Activated T-cell treated with anti-CD3 and anti-CD28 coated beads, Interleukin-2, amount 50 U/mL, for 72 hours (primary cell): ENCODE measurements around the gene APPL1. TPM values are rescaled to one million over a fixed set of nuclear protein-coding genes. Genes with fewer than 3 reads are reported as not detected.

Experiments
- ATAC-seq, 2 donors: fragments of 150-1000 bp; cut with Tn5 transposase; replicated peaks in 1 of 2; 2 replicates each; pipeline ENCODE4 v1.10.0; 2021; ENCODE audit warnings: moderate library complexity in 2 of 2, mild to moderate bottlenecking in 1 of 2
- DNase-seq, 2 donors: peaks; one replicate each; pipeline ENCODE4 v3.0.0; 2021 to 2022; ENCODE audit warnings: mixed read lengths in 1 of 2
- H3K27ac Mint-ChIP-seq: one replicate; pipeline ENCODE4 v1.8.0; 2022; ENCODE audit warnings: mild to moderate bottlenecking, moderate library complexity, mixed read lengths
- H3K27me3 Mint-ChIP-seq: one replicate; pipeline ENCODE4 v1.8.0; 2022; ENCODE audit warnings: low read depth, mixed read lengths
- H3K36me3 Mint-ChIP-seq, 2 donors: one replicate each; pipeline ENCODE4 v1.8.0; 2022; ENCODE audit warnings: mixed read lengths in 2 of 2, mild to moderate bottlenecking in 1 of 2; ENCODE audit not compliant: insufficient read depth in 2 of 2
- H3K4me1 Mint-ChIP-seq: one replicate; pipeline ENCODE4 v1.8.0; 2022; ENCODE audit warnings: low read depth, mixed read lengths
- H3K4me3 Mint-ChIP-seq, 2 donors: one replicate each; pipeline ENCODE4 v1.8.0; 2022; ENCODE audit warnings: mild to moderate bottlenecking in 2 of 2, mixed read lengths in 2 of 2, moderate library complexity in 2 of 2
- H3K9me3 Mint-ChIP-seq, 2 donors: one replicate each; pipeline ENCODE4 v1.8.0; 2022; ENCODE audit warnings: mixed read lengths in 2 of 2
- total RNA-seq, 2 donors: library from RNA; stranded (reverse); gene quantifications; one replicate each; pipeline ENCODE4 v1.2.3, GENCODE V29; 2022

Gene APPL1, protein sequence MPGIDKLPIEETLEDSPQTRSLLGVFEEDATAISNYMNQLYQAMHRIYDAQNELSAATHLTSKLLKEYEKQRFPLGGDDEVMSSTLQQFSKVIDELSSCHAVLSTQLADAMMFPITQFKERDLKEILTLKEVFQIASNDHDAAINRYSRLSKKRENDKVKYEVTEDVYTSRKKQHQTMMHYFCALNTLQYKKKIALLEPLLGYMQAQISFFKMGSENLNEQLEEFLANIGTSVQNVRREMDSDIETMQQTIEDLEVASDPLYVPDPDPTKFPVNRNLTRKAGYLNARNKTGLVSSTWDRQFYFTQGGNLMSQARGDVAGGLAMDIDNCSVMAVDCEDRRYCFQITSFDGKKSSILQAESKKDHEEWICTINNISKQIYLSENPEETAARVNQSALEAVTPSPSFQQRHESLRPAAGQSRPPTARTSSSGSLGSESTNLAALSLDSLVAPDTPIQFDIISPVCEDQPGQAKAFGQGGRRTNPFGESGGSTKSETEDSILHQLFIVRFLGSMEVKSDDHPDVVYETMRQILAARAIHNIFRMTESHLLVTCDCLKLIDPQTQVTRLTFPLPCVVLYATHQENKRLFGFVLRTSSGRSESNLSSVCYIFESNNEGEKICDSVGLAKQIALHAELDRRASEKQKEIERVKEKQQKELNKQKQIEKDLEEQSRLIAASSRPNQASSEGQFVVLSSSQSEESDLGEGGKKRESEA
- 10 to 100 TPM; 28.0 to 37.4 TPM for total RNA-seq

DNA sequence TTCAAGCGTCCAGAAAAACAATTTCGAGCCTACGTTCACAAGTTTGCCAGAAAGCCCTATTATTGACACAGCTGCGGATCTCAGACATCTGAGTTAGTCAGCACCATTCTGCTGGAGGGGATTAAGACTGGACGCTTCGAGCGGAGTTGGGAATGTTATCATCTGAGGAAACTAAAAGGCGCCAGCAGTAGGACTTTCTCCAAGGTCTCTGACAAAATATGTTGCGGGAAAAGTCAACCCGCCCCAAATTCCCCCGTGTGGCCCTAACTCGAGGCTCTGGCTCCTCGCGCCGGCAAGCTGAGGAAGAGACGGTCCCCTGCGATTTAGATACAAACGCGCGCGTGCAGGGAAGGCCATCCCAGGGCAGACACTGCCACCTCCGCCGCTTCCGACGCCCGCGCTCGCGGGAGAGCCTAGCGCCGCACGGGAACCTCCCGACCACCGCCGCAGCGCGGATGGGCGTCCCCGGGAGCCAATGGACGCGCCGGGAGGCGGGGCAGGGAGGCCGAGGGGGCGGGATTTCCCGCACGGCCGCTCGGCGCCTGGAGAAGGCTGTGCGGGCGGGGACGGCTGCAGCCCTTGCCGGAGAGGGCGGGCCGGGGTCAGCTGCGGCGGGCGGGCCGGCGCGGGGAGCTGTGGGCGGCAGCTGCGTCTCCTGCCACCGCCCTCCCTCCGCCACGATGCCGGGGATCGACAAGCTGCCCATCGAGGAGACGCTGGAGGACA is at the start of gene APPL1:
APPL1 (plus strand) TSS at position 526 of the 726 bp plus-strand sequence; CDS start at position 681, 155 bp downstream.
- Mint-ChIP-seq H3K4me1 (peaks cover 27% of the 10 kb centered on the region), H3K9me3 (no peaks in the 10 kb centered on the region), H3K27ac (peak within 1 kb of the TSS; percentile 95), H3K4me3 (peak within 1 kb of the TSS; percentile 90 to 94), H3K36me3 (no peaks in the 10 kb centered on the region), H3K27me3 (no peaks in the 10 kb centered on the region)
- ATAC-seq (peak; percentile 92 to 94), DNase-seq (peak; percentile 95 to 96)

DNA sequence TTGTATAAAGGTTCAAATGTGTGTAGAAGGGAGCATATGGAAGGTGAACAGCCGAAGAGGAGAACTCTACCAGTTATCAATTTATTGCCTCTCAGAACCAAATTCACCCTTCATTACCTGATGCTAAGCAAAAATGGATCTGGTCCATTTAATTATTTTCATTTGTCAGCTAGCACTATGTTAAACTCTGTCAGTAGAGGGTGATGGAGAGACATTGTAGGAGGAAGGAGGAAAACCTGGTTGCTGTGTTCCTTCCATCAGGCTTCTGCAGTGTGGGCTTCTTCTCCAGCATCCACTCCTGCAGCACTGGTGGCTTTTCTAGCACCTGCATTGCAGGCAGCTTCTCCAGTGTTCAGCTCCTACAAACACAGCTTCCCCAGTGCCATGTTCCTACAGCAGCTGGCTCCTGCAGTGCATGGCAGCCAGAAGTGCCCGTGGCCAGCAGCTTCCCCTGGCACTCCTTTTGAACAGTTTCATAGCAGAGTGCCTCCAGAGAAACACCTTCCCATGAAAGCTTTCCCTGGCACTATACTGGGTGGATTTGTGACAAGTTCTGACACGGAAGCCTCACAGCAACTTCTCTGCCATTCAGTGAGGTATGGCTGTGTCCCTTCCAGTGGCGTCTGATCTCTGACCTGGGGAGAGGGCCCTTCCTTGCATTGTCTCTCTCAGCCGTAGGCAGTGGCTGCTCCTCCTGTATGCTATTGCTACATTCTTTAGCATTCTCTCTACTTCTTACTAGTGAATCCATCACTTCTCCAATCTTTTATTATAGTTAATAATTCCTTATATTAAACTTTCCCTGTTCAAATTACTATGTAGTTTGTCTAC is 47.7 kb upstream of the APPL1 start:
- DNase-seq (no peak), ATAC-seq (no peak)
- Mint-ChIP-seq H3K27ac (no peak overlapping the region), H3K36me3 (no peaks in the 10 kb centered on the region), H3K4me1 (no peaks in the 10 kb centered on the region), H3K4me3 (no peak overlapping the region), H3K9me3 (no peaks in the 10 kb centered on the region), H3K27me3 (peaks cover 23% of the 10 kb centered on the region)

DNA sequence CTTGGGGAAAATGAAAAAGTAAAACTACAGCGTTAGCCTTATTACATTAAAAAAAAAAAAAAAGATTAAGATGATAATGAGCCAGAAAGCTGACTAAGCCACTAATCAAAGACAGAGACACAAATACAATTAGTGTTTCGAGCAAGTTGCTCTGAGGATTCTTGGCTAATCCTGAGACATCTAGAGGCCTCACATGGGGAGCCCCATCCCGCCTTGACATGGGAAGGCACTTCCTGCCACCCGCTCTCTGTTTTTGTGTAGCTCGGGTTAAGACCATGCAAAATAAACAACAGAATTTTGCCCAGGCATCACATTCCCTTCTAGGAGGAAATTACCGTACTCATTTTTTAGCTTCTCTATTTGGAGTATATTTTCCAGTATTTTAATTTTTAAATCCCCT is 43.0 kb upstream of the APPL1 start:
- H3K9me3 Mint-ChIP-seq = no peaks in the 10 kb centered on the region
- peaks cover 10% of the 10 kb centered on the region for H3K27me3 Mint-ChIP-seq
- no peak overlapping the region for H3K27ac Mint-ChIP-seq
- H3K4me3 Mint-ChIP-seq = no peak overlapping the region
- no peak for DNase-seq
- no peaks in the 10 kb centered on the region for H3K36me3 Mint-ChIP-seq
- H3K4me1 Mint-ChIP-seq = no peaks in the 10 kb centered on the region
- no peak for ATAC-seq

DNA sequence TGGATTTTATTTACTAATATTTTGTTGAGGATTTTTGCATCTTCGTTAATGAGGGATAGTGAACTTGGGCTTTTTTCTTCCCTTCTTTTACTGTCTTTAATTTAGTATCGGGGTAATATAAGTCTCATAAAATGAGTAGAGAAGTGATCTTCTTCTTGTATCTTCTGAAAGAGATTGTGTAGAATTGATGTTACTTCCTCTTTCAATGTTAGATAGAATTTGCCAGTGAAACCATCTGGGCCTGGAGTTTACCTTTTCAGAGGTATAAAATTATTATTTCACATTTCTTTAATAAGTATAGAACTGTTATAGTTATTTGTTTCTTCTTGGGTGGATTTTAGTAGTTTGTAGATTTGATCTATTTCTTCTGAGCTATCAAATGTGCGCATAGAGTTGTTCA is 35.5 kb upstream of the APPL1 start:
- no peak overlapping the region for H3K4me3 Mint-ChIP-seq
- H3K4me1 Mint-ChIP-seq = no peaks in the 10 kb centered on the region

DNA sequence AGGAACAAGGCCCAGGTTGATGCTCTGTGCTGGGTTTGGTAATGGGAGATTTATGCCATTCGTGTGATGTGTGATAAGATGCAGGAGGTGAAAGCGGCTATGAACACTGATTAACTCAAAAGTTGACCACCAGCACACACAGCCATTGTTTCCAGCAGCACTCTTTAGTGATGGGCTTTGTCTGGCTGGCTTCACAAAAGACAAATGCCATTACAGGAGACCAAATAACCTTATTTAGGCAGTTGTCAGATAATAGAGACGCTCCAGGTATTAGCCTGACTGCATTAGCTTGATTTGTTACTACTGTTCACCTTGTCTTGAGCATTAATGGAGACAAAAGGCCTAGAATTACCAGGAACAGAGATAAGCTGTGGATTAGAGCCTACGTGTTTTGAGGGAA is 32.9 kb upstream of the APPL1 start:
- no peaks in the 10 kb centered on the region for H3K4me1 Mint-ChIP-seq
- DNase-seq (no peak), ATAC-seq (no peak)
- peaks cover 7% of the 10 kb centered on the region for H3K27me3 Mint-ChIP-seq
- no peak overlapping the region for H3K4me3 Mint-ChIP-seq
- H3K9me3 Mint-ChIP-seq = no peaks in the 10 kb centered on the region
- H3K27ac Mint-ChIP-seq = no peak overlapping the region
- no peaks in the 10 kb centered on the region for H3K36me3 Mint-ChIP-seq

More for the DNA sequence above, 35.5 kb upstream of the APPL1 start:
- H3K36me3 Mint-ChIP-seq = no peaks in the 10 kb centered on the region
- DNase-seq (no peak), ATAC-seq (no peak)
- no peaks in the 10 kb centered on the region for H3K9me3 Mint-ChIP-seq
- H3K27me3 Mint-ChIP-seq = no peaks in the 10 kb centered on the region
- H3K27ac Mint-ChIP-seq = no peak overlapping the region

DNA sequence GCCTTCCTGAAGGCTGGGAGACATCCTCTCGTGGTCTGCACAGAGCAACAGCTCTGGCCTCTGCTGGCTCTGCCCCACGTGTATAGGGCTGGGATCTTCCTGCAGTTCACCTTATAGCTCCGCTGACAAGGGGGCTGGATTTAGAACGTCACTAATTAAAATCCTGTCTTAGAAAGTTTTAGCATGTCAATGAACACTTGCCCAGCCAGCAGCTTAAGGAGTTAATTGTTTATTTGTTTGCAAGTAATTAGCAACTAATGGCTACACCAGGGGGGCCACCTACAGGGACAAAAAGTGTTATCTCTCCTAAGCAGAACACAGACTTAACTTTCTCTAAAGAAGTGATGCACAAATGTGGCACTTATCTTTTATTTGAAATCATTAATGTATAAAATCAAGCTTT is 27.6 kb upstream of the APPL1 start, which contains the start of gene HESX1:
HESX1 (minus strand) TSS at position 84 of the 403 bp plus-strand sequence; CDS start at position 24, 60 bp downstream.
- H3K4me3 Mint-ChIP-seq = no peak within 1 kb of the TSS
- H3K27ac Mint-ChIP-seq = no peak within 1 kb of the TSS
- H3K27me3 Mint-ChIP-seq = peaks cover 7% of the 10 kb centered on the region
- ATAC-seq (no peak), DNase-seq (no peak)
- no peaks in the 10 kb centered on the region for H3K4me1 Mint-ChIP-seq
- no peaks in the 10 kb centered on the region for H3K9me3 Mint-ChIP-seq
- H3K36me3 Mint-ChIP-seq = no peaks in the 10 kb centered on the region

DNA sequence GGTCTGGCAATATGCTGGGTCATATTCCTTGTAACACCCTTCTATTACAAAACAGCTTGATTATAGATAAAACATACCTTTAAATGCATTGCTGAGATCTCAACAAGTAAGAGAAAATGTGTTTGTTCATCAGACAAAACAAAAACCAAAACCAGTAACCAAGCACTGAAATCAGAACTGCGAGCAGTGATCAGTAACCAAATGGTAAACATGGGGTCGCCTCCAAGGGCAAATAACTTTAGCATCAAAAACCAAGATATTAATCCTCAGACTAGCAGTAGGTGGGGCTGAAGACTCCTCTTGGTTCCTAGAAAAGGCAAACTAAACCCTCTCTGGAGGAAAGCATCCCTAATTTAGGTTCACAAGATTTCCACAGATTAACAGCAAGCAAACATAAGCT is 21.1 kb upstream of the APPL1 start:
- Mint-ChIP-seq H3K4me1 (no peaks in the 10 kb centered on the region), H3K9me3 (no peaks in the 10 kb centered on the region), H3K4me3 (no peak overlapping the region), H3K36me3 (no peaks in the 10 kb centered on the region), H3K27me3 (no peaks in the 10 kb centered on the region), H3K27ac (no peak overlapping the region)
- ATAC-seq (no peak), DNase-seq (no peak)

DNA sequence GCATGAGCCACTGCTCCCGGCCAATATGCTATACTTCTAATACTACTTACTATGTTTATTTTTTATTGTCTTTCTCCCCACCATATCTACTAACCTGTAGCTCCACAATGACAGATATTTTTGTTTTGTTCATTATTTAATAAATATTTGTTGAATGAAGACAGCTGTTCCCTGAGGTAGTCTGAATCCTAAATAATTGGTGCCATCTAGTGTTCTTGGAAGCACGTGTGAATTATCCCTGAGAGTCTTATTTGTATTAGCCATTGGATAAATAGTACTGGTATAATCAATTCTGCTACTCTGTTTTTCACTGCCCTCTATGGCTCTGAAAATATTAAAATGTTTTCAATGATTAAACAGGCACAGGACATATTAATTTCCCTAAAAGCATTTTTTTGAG is 5.6 kb upstream of the APPL1 start:
- Mint-ChIP-seq H3K27me3 (no peaks in the 10 kb centered on the region), H3K36me3 (no peaks in the 10 kb centered on the region), H3K4me1 (peaks cover 2% of the 10 kb centered on the region), H3K4me3 (no peak overlapping the region), H3K27ac (no peak overlapping the region), H3K9me3 (peaks cover 0 to 2% of the 10 kb centered on the region in 2 donors)
- DNase-seq (no peak), ATAC-seq (no peak)

DNA sequence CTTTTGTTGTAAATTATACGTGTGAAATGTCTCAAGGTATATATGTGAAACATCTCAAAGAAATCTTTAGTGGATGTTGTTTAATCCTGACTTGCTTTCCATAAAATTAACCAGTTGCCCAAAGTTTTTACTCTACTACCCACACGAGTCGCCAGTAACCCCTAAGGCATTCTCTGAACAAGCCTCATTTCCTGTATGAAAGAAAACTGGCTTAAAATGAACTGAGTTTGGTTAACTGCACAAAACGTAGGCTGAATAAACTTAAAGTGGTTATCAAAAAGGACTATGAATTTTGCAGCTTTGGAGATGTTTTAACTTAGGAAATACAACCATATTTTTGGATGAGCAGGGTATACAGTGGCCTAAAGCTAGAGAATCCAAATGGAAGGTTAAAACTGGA is 2.7 kb upstream of the APPL1 start:
- no peaks in the 10 kb centered on the region for H3K9me3 Mint-ChIP-seq
- peaks cover 18% of the 10 kb centered on the region for H3K4me1 Mint-ChIP-seq
- no peak overlapping the region for H3K4me3 Mint-ChIP-seq
- DNase-seq (no peak), ATAC-seq (no peak)
- no peaks in the 10 kb centered on the region for H3K36me3 Mint-ChIP-seq
- no peaks in the 10 kb centered on the region for H3K27me3 Mint-ChIP-seq
- no peak overlapping the region for H3K27ac Mint-ChIP-seq

DNA sequence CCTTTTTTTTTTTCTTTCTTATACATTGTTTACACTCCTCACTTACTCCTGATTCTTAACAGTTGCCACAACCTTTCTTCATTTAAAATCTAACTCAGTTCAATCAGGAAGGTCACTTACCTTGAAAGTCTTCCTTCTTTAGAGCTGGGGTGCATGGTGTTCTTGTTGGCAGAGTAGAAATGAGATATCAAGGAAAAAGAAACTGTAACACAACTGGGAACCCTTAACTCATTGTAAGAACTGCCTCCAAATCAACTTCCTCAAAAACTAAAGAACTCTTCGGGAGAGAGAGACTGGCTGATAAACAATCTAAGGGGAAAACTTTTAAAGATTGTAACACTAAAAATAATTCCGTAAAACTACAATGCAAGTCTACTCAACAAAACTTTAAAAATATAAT is 1.4 kb upstream of the APPL1 start:
- H3K36me3 Mint-ChIP-seq = no peaks in the 10 kb centered on the region
- no peaks in the 10 kb centered on the region for H3K27me3 Mint-ChIP-seq
- DNase-seq = no peak
- H3K4me3 Mint-ChIP-seq = peak overlapping the region in 1 of 2 donors; percentile 38
- ATAC-seq = no peak
- peak overlapping the region; percentile 2 for H3K27ac Mint-ChIP-seq
- peaks cover 26% of the 10 kb centered on the region for H3K4me1 Mint-ChIP-seq
- H3K9me3 Mint-ChIP-seq = no peaks in the 10 kb centered on the region

DNA sequence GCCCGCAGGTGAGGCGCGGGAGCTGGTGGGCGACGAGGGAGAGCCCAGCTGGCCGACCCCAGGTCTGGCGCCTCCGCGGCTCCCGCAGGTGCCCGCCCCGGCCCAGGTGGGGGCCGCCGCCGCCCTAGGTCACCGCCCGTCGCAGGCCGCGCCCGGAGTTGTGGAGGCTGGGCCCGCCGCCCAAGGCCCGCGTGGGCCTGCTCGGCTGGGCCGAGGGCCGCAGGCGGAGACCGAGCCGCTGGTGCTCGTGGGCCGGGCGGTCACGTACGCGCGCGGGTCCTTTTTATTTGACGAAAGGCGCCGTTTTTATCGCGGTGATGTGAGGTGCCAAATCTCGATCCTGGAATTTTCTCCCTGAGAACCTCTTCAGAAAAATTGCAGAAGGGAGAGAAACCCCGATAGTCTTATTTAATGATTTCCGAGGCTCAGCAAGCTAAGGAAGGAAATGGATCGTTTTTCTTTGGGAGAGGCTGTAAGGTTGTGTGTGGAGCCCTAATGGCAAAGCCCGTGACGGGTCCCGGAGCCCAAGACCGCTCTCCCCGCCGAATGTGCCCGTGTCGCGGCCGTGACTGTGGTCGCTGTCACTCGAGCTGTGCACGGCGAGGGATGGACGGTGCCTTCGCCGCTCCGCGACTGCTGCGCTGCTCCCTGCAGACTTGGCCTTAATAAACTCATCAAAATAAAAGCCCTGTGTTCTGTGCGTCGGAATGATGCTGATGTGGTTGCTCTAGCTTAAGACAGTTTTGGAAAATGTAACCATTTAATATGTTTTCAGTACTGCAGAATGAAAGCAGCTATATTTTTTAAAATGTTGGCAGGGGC is 612 bp downstream of the APPL1 start:
- peak overlapping the region; percentile 90 to 94 for H3K4me3 Mint-ChIP-seq
- peak overlapping the region; percentile 95 for H3K27ac Mint-ChIP-seq
- H3K9me3 Mint-ChIP-seq = no peaks in the 10 kb centered on the region
- peak; percentile 48 to 54 for ATAC-seq
- DNase-seq = peak; percentile 48 to 49
- peaks cover 31% of the 10 kb centered on the region for H3K4me1 Mint-ChIP-seq
- H3K27me3 Mint-ChIP-seq = no peaks in the 10 kb centered on the region
- H3K36me3 Mint-ChIP-seq = no peaks in the 10 kb centered on the region

DNA sequence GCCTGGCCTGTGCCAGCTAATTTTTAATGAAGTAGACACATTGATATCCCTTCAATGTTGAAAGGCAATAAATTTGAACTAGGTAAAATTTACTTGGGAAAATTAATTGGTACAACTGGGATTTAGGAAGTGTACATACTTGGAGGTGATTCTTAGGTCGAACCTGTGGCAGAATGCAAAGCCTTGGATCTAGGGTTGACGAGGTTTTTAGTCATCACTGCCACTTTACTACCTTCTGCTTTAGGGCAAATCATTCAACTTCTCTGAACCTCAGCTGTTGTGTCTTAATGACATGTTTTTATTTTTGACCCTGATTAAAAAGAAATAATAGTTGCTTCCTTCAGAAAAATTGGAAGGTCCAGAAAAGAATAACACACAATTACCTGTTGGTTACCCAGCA is 2.5 kb downstream of the APPL1 start:
- Mint-ChIP-seq H3K36me3 (no peaks in the 10 kb centered on the region), H3K4me3 (peak overlapping the region; percentile 29 to 60), H3K27me3 (no peaks in the 10 kb centered on the region), H3K27ac (no peak overlapping the region), H3K4me1 (peaks cover 36% of the 10 kb centered on the region), H3K9me3 (no peaks in the 10 kb centered on the region)
- DNase-seq (no peak), ATAC-seq (no peak)
